Thyroid gland (tissue), 4 donors: ENCODE measurements around the gene KIF16B. TPM values are rescaled to one million over a fixed set of nuclear protein-coding genes. Genes with fewer than 3 reads are reported as not detected.

ENCODE experiments used
- DNase-seq, 2 donors: peaks; one replicate each; pipeline ENCODE4 v3.0.0-alpha.2; 2019
- H3K27ac ChIP-seq, 3 donors: fragments of 200-600 bp; sonication (generic); 1 replicate in 2 of 3; 2 replicates in 1 of 3; pipeline ENCODE4 v1.5.1; 2016 to 2019; ENCODE audit warnings: mild to moderate bottlenecking in 1 of 3, moderate library complexity in 1 of 3
- H3K27me3 ChIP-seq: fragments of 200-600 bp; sonication (generic); one replicate; pipeline ENCODE4 v1.5.1; 2019
- H3K36me3 ChIP-seq, 2 donors: fragments of 200-600 bp; sonication (generic); one replicate each; pipeline ENCODE4 v1.5.1; 2016 to 2019
- H3K4me1 ChIP-seq, 2 donors: fragments of 200-600 bp; sonication (generic); one replicate each; pipeline ENCODE4 v1.5.1; 2017 to 2019
- H3K4me3 ChIP-seq, 3 donors: fragments of 200-600 bp; sonication (generic); replicated peaks in 1 of 3; 1 replicate in 2 of 3; 2 replicates in 1 of 3; pipeline ENCODE4 v1.5.1; 2016; ENCODE audit warnings: mild to moderate bottlenecking in 1 of 3
- H3K9me3 ChIP-seq: fragments of 200-600 bp; sonication (generic); one replicate; pipeline ENCODE4 v1.5.1; 2017
- POLR2A ChIP-seq, 2 donors: fragments of 450-650 bp; IDR thresholded peaks; one replicate each; pipeline ENCODE4 v1.6.1; 2017; ENCODE audit warnings: antibody characterized with exemption in 2 of 2, mild to moderate bottlenecking in 2 of 2, moderate library complexity in 1 of 2
- WGBS, 2 donors: methylation state at CpG; one replicate each; pipeline ENCODE4 v1.1.5; 2017; 5-methylcytosine and 5-hydroxymethylcytosine counted together
- intact Hi-C: fragments of 100-400 bp; cut with DNase I; formaldehyde crosslinking; loops from one replicate; pipeline ENCODE4 v1.15.1; 2023
- total RNA-seq, 4 donors: library from RNA; depleted of rRNA; stranded (reverse); fragments of >200 nt; gene quantifications; one replicate each; pipeline ENCODE4 v1.2.3, GENCODE V29; 2016
- TF ChIP-seq, protein P1 (sequence below), 6 experiments: fragments of 200-600 bp in 3 of 6; fragments of 450-650 bp in 3 of 6; sonication (generic) in 3 of 6; IDR thresholded peaks; one replicate each; pipeline ENCODE4 v1.5.1; 2016 to 2019; ENCODE audit warnings: antibody characterized with exemption in 6 of 6, mild to moderate bottlenecking in 2 of 6, inconsistent platforms in 1 of 6, moderate library complexity in 1 of 6

Gene KIF16B
- total RNA-seq, 4 donors from 2014 or later, result 18.5 to 32.8 (median 28.6) TPM

DNA sequence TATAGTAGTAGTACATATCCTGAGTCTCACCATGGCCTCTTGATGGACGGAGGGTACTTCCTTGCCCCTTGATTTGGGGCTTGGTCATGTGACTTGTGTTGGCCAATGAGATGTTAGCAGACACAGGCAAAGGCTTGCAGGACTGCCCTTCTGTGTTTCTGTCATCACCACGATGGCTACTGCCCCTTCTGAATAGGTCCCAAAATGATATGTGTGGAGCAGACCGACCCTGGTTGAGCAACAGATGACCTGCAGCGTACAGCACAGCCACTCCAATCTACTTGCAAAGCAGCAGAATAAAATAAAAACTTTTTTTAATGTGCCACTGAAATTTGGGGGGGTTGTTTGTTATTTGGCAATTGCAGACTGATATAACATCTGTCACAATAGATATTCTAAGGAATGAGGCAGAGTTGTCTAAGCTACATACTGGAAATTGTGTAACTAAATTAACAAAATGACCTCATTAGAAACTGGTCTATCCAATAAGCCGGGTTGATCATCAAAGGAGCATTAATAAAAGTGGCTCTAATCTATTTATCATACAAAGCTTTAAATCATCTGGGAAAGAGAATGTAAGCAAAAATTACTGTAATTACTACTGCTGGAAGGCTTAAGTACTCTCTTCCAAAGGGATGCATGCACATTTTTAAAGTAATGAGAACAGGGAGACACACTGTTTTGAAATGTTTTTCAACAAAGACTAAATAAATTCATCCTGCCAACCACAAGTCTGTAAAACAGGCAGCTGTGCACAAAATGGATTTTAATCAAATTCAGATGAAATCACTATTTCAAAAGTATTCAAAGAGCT lies 209.5 kb downstream of the KIF16B start:
- H3K9me3 ChIP-seq, result no peaks in the 10 kb centered on the region
- no peak overlapping the region for H3K4me3 ChIP-seq
- H3K4me1 ChIP-seq, result no peaks in the 10 kb centered on the region
- H3K27me3 ChIP-seq, result no peaks in the 10 kb centered on the region
- DNase-seq, result no peak
- no peak overlapping the region for H3K27ac ChIP-seq
- peaks cover 0 to 4% of the 10 kb centered on the region in 2 donors for H3K36me3 ChIP-seq
- 81 to 88% methylated on average over 5 of the region's 5 CpGs for WGBS, 2 donors
- TF ChIP-seq POLR2A (IDR thresholded peaks at IDR 0.05), result no peak
- TF ChIP-seq, protein P1, sequence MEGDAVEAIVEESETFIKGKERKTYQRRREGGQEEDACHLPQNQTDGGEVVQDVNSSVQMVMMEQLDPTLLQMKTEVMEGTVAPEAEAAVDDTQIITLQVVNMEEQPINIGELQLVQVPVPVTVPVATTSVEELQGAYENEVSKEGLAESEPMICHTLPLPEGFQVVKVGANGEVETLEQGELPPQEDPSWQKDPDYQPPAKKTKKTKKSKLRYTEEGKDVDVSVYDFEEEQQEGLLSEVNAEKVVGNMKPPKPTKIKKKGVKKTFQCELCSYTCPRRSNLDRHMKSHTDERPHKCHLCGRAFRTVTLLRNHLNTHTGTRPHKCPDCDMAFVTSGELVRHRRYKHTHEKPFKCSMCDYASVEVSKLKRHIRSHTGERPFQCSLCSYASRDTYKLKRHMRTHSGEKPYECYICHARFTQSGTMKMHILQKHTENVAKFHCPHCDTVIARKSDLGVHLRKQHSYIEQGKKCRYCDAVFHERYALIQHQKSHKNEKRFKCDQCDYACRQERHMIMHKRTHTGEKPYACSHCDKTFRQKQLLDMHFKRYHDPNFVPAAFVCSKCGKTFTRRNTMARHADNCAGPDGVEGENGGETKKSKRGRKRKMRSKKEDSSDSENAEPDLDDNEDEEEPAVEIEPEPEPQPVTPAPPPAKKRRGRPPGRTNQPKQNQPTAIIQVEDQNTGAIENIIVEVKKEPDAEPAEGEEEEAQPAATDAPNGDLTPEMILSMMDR (IDR thresholded peaks at IDR 0.05), result no peak
- intact Hi-C loops, result no loop called here

DNA sequence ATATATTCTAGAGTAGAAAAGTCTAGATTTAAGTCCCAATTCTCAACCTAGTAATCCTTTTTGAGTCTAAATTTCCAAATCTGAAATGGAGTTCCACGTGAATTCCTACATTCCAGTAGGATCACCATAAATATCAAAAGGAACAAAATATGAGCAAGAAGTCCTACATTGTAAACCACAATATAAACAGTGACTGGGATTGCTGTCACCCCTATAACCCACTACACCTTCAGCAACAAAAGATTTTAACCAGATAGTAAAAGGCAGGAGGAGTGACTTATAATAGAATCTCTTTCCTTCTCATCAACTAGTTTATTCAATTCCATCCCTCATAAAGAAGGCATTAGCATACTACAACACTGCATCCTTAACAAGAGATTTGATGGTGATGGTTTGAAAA lies 210.6 kb downstream of the KIF16B start:
- intact Hi-C loops, result no loop called here
- no peak for DNase-seq
- Histone ChIP-seq H3K27me3 (no peaks in the 10 kb centered on the region), H3K4me1 (peaks cover 4 to 6% of the 10 kb centered on the region in 2 donors), H3K27ac (no peak overlapping the region), H3K36me3 (no peaks in the 10 kb centered on the region), H3K4me3 (no peak overlapping the region), H3K9me3 (no peaks in the 10 kb centered on the region)
- TF ChIP-seq, protein P1 (IDR thresholded peaks at IDR 0.05), result no peak
- TF ChIP-seq POLR2A (IDR thresholded peaks at IDR 0.05), result no peak
- WGBS, 2 donors, result 96 to 100% methylated on average over 1 of the region's 1 CpG

DNA sequence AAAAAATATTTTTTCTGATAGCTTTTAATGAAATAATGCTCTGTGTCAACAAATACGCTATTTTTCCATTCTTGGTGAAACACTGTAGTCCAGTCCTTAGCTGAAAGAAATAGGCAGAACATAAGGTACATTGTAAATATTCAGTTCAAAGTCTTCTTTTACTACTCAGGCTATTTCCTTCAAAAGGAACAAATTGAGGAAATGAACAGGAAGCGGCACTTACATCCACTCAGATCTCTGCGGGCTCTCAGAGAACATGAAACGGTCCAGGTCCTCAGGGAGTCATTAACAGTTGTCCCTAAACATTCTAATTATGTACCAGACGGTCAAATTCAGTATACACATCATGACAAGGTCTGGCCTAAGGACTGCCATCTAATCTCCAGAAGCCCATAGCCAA lies 212.6 kb downstream of the KIF16B start:
- H3K36me3 ChIP-seq, result no peaks in the 10 kb centered on the region
- intact Hi-C loops, result no loop called here
- H3K4me1 ChIP-seq, result peaks cover 11 to 15% of the 10 kb centered on the region in 2 donors
- no peaks in the 10 kb centered on the region for H3K9me3 ChIP-seq
- no peaks in the 10 kb centered on the region for H3K27me3 ChIP-seq
- no peak for DNase-seq
- no peak overlapping the region for H3K27ac ChIP-seq
- WGBS, 2 donors, result 78 to 80% methylated on average over 5 of the region's 5 CpGs
- H3K4me3 ChIP-seq, result no peak overlapping the region
- TF ChIP-seq, protein P1 (IDR thresholded peaks at IDR 0.05), result no peak
- TF ChIP-seq POLR2A (IDR thresholded peaks at IDR 0.05), result no peak

DNA sequence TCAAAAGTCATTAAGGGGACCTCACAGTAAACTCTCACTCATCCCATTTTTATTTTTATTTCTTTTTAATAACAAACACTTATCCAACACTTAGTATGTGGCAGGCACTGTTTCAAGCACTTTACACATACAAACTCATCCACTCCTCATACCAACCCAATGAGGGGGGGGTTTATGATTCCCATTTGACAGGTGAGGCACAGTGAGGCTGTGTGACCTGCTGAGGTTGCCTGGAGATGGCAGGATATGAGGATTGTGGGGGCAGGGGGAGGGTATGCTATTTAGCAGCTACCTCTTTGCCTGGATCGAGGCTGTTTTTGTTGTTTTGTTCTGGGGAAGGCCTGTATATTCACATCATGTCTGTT lies 219.8 kb downstream of the KIF16B start:
- intact Hi-C loops, result no loop called here
- H3K36me3 ChIP-seq, result no peaks in the 10 kb centered on the region
- no peak for TF ChIP-seq POLR2A (IDR thresholded peaks at IDR 0.05)
- TF ChIP-seq, protein P1 (IDR thresholded peaks at IDR 0.05), result no peak
- H3K4me1 ChIP-seq, result peaks cover 28% of the 10 kb centered on the region in 2 donors
- no peaks in the 10 kb centered on the region for H3K27me3 ChIP-seq
- no peak overlapping the region for H3K4me3 ChIP-seq
- no peaks in the 10 kb centered on the region for H3K9me3 ChIP-seq
- DNase-seq, result no peak
- WGBS, 2 donors, result 83 to 85% methylated on average over 1 of the region's 1 CpG
- no peak overlapping the region for H3K27ac ChIP-seq

DNA sequence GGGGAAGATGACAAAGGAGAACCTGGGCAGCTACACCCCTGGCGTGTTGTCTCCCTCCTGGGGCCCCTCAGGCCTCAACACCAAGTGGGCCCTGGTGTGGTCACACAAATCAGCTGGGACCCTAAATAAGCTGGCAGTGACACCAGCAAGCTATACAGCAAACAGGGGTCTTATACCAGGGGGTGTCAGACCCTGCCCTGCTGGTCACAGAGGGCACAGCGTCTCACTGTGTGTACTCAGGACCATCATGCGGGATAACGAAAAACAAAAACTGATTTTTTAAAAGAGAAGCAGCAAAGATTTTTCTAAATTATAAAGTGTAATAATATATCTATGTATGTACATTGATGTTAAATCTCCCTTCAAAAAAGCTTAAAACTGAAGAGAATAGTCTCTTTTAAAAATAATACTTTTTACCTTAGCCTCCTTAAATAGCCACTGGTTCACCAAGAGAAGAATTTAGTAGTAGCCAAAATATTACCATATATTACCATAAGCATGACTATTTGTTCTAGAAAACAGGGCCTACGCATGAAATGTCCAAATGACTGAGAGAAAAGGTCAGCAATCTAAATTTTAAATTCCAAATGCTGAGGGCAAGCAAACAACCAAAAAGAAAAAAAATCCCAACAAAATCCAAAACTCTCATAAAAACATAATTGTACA lies 220.4 kb downstream of the KIF16B start:
- 96 to 98% methylated on average over 5 of the region's 5 CpGs for WGBS, 2 donors
- Histone ChIP-seq H3K4me1 (peaks cover 24 to 27% of the 10 kb centered on the region in 2 donors), H3K27ac (no peak overlapping the region), H3K9me3 (no peaks in the 10 kb centered on the region), H3K4me3 (no peak overlapping the region), H3K27me3 (no peaks in the 10 kb centered on the region), H3K36me3 (no peaks in the 10 kb centered on the region)
- TF ChIP-seq POLR2A (IDR thresholded peaks at IDR 0.05), result no peak
- no peak for DNase-seq
- intact Hi-C loops, result no loop called here
